IMR-90 (cell line): Measurements from ENCODE around the gene MXD4. TPM values are rescaled to one million over a fixed set of nuclear protein-coding genes. Genes with fewer than 3 reads are reported as not detected.

Experiments used
- ATAC-seq: fragments of 200-7000 bp; cut with Tn5 transposase; 2 replicates; pipeline ENCODE4 v1.9.1; 2020; ENCODE audit warnings: low read depth, mild to moderate bottlenecking, moderate library complexity
- BruUV-seq: library from RNA; stranded (reverse); fragments of 400-500 nt; replicated peaks from 2 replicates; lab custom pipeline; 2021; lab: Mats Ljungman, UMichigan
- CTCF ChIA-PET: fragments of 300-600 bp; formaldehyde crosslinking; extraction: SDS; loops from one replicate; lab custom pipeline; 2021; ENCODE audit warnings: antibody characterized with exemption; lab: Yijun Ruan, JAX
- POLR2A ChIA-PET: fragments of 300-600 bp; sonication (Branson Sonifier 250); formaldehyde crosslinking; loops from one replicate; lab custom pipeline; 2022; ENCODE audit warnings: antibody characterized with exemption; ENCODE audit not compliant: unreplicated experiment; lab: Charles Lee
- DNase-seq: peaks from one replicate; pipeline ENCODE4 v3.0.0; 2013
- H2AFZ ChIP-seq: replicated peaks from 2 replicates; pipeline ENCODE3; 2013; ENCODE audit warnings: low read length, mild to moderate bottlenecking; ENCODE audit not compliant: poor library complexity
- H2AK5ac ChIP-seq: 2 replicates; pipeline ENCODE4 v1.6.1; 2013; ENCODE audit warnings: low read depth, low read length, inconsistent platforms
- H2AK9ac ChIP-seq: replicated peaks from 2 replicates; pipeline ENCODE3; 2013; ENCODE audit warnings: mild to moderate bottlenecking, low read depth, low read length, moderate library complexity; ENCODE audit not compliant: poor library complexity
- H2BK120ac ChIP-seq: 2 replicates; pipeline ENCODE4 v1.6.1; 2013; ENCODE audit warnings: low read depth, low read length, inconsistent platforms
- H2BK15ac ChIP-seq: 3 replicates; pipeline ENCODE4 v1.6.1; 2013; ENCODE audit warnings: low read depth, low read length, inconsistent platforms
- H2BK20ac ChIP-seq: 2 replicates; pipeline ENCODE4 v1.6.1; 2013; ENCODE audit warnings: low read depth, mild to moderate bottlenecking, inconsistent platforms, low read length, moderate library complexity
- H2BK5ac ChIP-seq: 2 replicates; pipeline ENCODE4 v1.6.1; 2013; ENCODE audit warnings: mild to moderate bottlenecking, low read depth, low read length, inconsistent platforms; ENCODE audit not compliant: poor library complexity, severe bottlenecking
- H3K14ac ChIP-seq: replicated peaks from 2 replicates; pipeline ENCODE4 v1.6.1; 2013; ENCODE audit warnings: low read depth, low read length, inconsistent platforms
- H3K18ac ChIP-seq: 2 replicates; pipeline ENCODE4 v1.6.1; 2013; ENCODE audit warnings: low read depth, low read length, control low read depth
- H3K23ac ChIP-seq: 2 replicates; pipeline ENCODE4 v1.6.1; 2013; ENCODE audit warnings: low read depth, low read length, inconsistent platforms
- H3K27ac ChIP-seq: 2 replicates; pipeline ENCODE4 v1.5.1; 2013; ENCODE audit warnings: mild to moderate bottlenecking, control low read depth, low read length; ENCODE audit not compliant: insufficient read depth
- H3K27me3 ChIP-seq: 2 replicates; pipeline ENCODE4 v1.6.1; 2013; ENCODE audit warnings: low read length; ENCODE audit not compliant: control insufficient read depth, insufficient read depth
- H3K36me3 ChIP-seq: 2 replicates; pipeline ENCODE4 v1.6.1; 2013; ENCODE audit warnings: low read length, mixed read lengths; ENCODE audit not compliant: control insufficient read depth, insufficient read depth
- H3K4ac ChIP-seq: 2 replicates; pipeline ENCODE4 v1.6.1; 2013; ENCODE audit warnings: low read depth, low read length, inconsistent platforms
- H3K4me1 ChIP-seq: 2 replicates; pipeline ENCODE4 v1.6.1; 2013; ENCODE audit warnings: low read length, mixed read lengths; ENCODE audit not compliant: control insufficient read depth, insufficient read depth
- H3K4me2 ChIP-seq: 2 replicates; pipeline ENCODE4 v1.6.1; 2013; ENCODE audit warnings: low read depth, mild to moderate bottlenecking, control low read depth, low read length, moderate library complexity
- H3K4me3 ChIP-seq: 2 replicates; pipeline ENCODE4 v1.5.1; 2013; ENCODE audit warnings: low read depth, mild to moderate bottlenecking, control low read depth, low read length, moderate library complexity; ENCODE audit not compliant: insufficient read depth
- H3K56ac ChIP-seq: 2 replicates; pipeline ENCODE4 v1.6.1; 2013; ENCODE audit warnings: low read length, inconsistent platforms; ENCODE audit not compliant: insufficient read depth; ENCODE audit errors: extremely low read depth
- H3K79me1 ChIP-seq, 2 experiments: 2 replicates each; pipeline ENCODE4 v1.6.1; 2013; ENCODE audit warnings: low read length in 2 of 2, inconsistent platforms in 1 of 2, low read depth in 1 of 2
- H3K9ac ChIP-seq: 2 replicates; pipeline ENCODE4 v1.6.1; 2013; ENCODE audit warnings: low read depth, low read length, control low read depth
- H3K9me1 ChIP-seq: 2 replicates; pipeline ENCODE4 v1.6.1; 2013; ENCODE audit warnings: low read length, inconsistent platforms; ENCODE audit not compliant: insufficient read depth
- H3K9me3 ChIP-seq: 2 replicates; pipeline ENCODE4 v1.6.1; 2013; ENCODE audit warnings: low read length; ENCODE audit not compliant: control insufficient read depth, insufficient read depth
- H4K20me1 ChIP-seq: 2 replicates; pipeline ENCODE4 v1.6.1; 2013; ENCODE audit warnings: low read length, inconsistent platforms; ENCODE audit not compliant: insufficient read depth
- H4K5ac ChIP-seq: 2 replicates; pipeline ENCODE4 v1.6.1; 2013; ENCODE audit warnings: mild to moderate bottlenecking, low read depth, low read length, control low read depth
- H4K8ac ChIP-seq, 2 experiments: 2 replicates each; pipeline ENCODE4 v1.6.1; 2013; ENCODE audit warnings: low read depth in 2 of 2, low read length in 2 of 2, control low read depth in 1 of 2, inconsistent platforms in 1 of 2
- H4K91ac ChIP-seq: 2 replicates; pipeline ENCODE4 v1.6.1; 2013; ENCODE audit warnings: low read depth, low read length, inconsistent platforms; ENCODE audit not compliant: insufficient read depth
- BHLHE40 ChIP-seq: fragments of 150-350 bp; IDR thresholded peaks from 2 replicates; pipeline ENCODE4 v1.6.1; 2016; ENCODE audit warnings: mild to moderate bottlenecking, low read depth, low read length
- CEBPB ChIP-seq: IDR thresholded peaks from 2 replicates; pipeline ENCODE4 v1.6.1; 2012; ENCODE audit warnings: low read depth, low read length, improper control_type of control experiment
- CTCF ChIP-seq: conservative IDR thresholded peaks from 2 replicates; pipeline ENCODE4 v1.5.1; 2012; ENCODE audit warnings: mild to moderate bottlenecking, low read depth, low read length, improper control_type of control experiment
- FOS ChIP-seq: fragments of 150-350 bp; IDR thresholded peaks from 2 replicates; pipeline ENCODE4 v1.6.1; 2016; ENCODE audit warnings: low read depth, low read length
- MAFK ChIP-seq: IDR thresholded peaks from 2 replicates; pipeline ENCODE4 v1.6.1; 2012; ENCODE audit warnings: low read depth, low read length, improper control_type of control experiment
- MAZ ChIP-seq: IDR thresholded peaks from 2 replicates; pipeline ENCODE4 v1.6.1; 2012; ENCODE audit warnings: low read depth, mild to moderate bottlenecking, low read length, improper control_type of control experiment, moderate library complexity, borderline replicate concordance
- MXI1 ChIP-seq: IDR thresholded peaks from 2 replicates; pipeline ENCODE4 v1.6.1; 2012; ENCODE audit warnings: low read depth, mild to moderate bottlenecking, low read length, moderate library complexity, borderline replicate concordance
- RAD21 ChIP-seq: IDR thresholded peaks from 2 replicates; pipeline ENCODE4 v1.6.1; 2012; ENCODE audit warnings: low read length, improper control_type of control experiment
- USF2 ChIP-seq: fragments of 150-350 bp; IDR thresholded peaks from 2 replicates; pipeline ENCODE4 v1.6.1; 2017; ENCODE audit warnings: mild to moderate bottlenecking, antibody characterized with exemption, low read length, low read depth
- WGBS, 2 experiments: methylation state at CpG; one replicate each; pipeline versions ENCODE4 v1.1.5 to v1.1.7; 2013; ENCODE audit warnings: missing lambda C conversion rate in 2 of 2; ENCODE audit not compliant: insufficient read length in 1 of 2; ENCODE audit errors: extremely low coverage in 2 of 2; 5-methylcytosine and 5-hydroxymethylcytosine counted together
- dilution Hi-C: fragments of 300-500 bp; cut with HindIII; formaldehyde crosslinking; loops from one replicate; pipeline ENCODE4 v1.14.3; 2018; ENCODE audit warnings: low sequenced_read_pairs; ENCODE audit not compliant: unreplicated experiment
- in situ Hi-C: fragments of 300-500 bp; cut with MboI; formaldehyde crosslinking; loops from 3 replicates; pipeline ENCODE4 v1.14.3; 2019; ENCODE audit warnings: low sequenced_read_pairs, inconsistent platforms, mixed read lengths
- intact Hi-C: fragments of 100-400 bp; cut with micrococcal nuclease; formaldehyde crosslinking; loops from 2 replicates; pipeline ENCODE4 v1.10.0; 2022
- polyA plus RNA-seq, 3 experiments: library from polyadenylated mRNA; depleted of rRNA; stranded (reverse); fragments of >200 nt; gene quantifications; 2 replicates each; pipeline ENCODE4 v1.2.3, GENCODE V29; 2012; ENCODE audit warnings: low replicate concordance in 1 of 3
- total RNA-seq: library from RNA; depleted of rRNA; stranded (reverse); fragments of >200 nt; gene quantifications from 2 replicates; pipeline ENCODE4 v1.2.3, GENCODE V29; 2012

Gene MXD4
- total and polyA plus RNA-seq, 2 of the 4 experiments (the other 2 are of a cell fraction) = 22.8 to 54.4 TPM

DNA sequence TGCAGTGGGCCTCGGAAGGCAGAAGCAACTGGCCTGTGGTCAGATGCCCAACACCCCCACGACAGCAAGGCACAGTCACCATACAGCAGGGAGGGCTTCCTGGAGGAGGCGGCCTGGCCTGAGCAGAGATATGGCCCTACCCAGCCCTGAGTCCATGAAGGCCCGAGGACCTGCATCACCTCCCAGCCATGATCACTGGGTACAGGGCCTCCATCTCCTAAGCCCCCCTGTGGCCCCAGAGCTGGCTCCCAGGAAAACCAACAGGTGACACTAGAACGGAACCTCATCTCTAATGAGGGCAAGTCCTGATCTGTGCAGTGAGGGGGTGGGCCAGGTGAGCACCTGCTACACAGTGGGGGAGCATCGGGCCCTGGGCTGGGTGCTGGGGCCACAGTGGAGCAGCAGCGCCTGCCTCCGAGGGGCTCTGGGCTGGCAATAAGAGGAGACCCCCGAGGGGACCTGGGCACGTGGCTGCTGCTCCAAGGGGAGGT lies 26.2 kb upstream of the MXD4 start:
- Histone ChIP-seq H2AFZ (peak overlapping the region; percentile 23), H3K27ac (no peak overlapping the region), H3K14ac (no peak overlapping the region), H3K27me3 (no peaks in the 10 kb centered on the region), H2AK9ac (no peak overlapping the region), H2BK15ac (no peak overlapping the region), H2BK20ac (no peak overlapping the region), H2AK5ac (no peak overlapping the region), H3K23ac (no peak overlapping the region), H4K91ac (no peak overlapping the region), H2BK120ac (no peak overlapping the region), H3K4me2 (no peak overlapping the region), H3K4me1 (peaks cover 12% of the 10 kb centered on the region), H4K8ac (no peak overlapping the region), H3K9me1 (peaks cover 6% of the 10 kb centered on the region; the same call in 1 of the 2 replicates), H3K56ac (no peak overlapping the region), H2BK5ac (no peak overlapping the region), H3K36me3 (no peaks in the 10 kb centered on the region), H3K9ac (no peak overlapping the region), H3K79me1 (no peaks in the 10 kb centered on the region), H4K20me1 (peaks cover 8% of the 10 kb centered on the region; the same call in 1 of the 2 replicates), H3K9me3 (no peaks in the 10 kb centered on the region), H3K4me3 (no peak overlapping the region), H3K4ac (no peak overlapping the region), H4K5ac (no peak overlapping the region), H3K18ac (no peak overlapping the region)
- no peak for TF ChIP-seq USF2
- no peak for TF ChIP-seq RAD21
- TF ChIP-seq BHLHE40 = no peak
- TF ChIP-seq CTCF = no peak
- TF ChIP-seq MXI1 = no peak
- no peak for TF ChIP-seq MAZ
- TF ChIP-seq CEBPB = no peak
- no peak for TF ChIP-seq FOS
- TF ChIP-seq MAFK = no peak
- WGBS, 2 experiments = 100% methylated on average over 2 of the region's 10 CpGs; no CpG with 5 or more reads in 1 of the 2 experiments
- intact Hi-C loops (no loop called here), dilution Hi-C loops (no loop called here), in situ Hi-C loops (no loop called here)
- DNase-seq = no peak
- no TSS peak for BruUV-seq
- CTCF ChIA-PET = no interaction called here
- no peak for ATAC-seq
- POLR2A ChIA-PET = no interaction called here
